ENCODE results near the gene LPIN1.

LPIN1 gene

DNA sequence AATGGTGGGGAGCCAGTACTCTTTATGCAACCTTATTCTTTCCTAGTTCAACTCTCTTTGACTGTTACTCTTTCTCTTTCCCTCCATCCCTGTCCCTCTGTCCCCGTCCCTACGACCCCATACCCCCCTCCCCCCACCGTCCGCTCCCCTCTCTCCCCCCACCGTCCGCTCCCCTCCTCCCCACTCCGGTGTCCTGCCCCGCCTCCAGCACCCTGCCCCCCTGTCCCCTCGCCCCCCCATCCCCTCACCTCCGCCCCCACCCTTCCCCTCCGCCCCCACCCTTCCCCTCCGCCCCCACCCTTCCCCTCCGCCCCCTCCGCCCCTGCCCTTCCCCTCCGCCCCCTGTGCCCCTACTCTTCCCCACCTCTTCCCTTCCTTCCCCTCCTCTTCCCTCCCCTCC lies 128.4 kb downstream of the LPIN1 start:
- in situ Hi-C loops (cut with MboI; ENCODE audit: low sequenced_read_pairs, unreplicated experiment), result loop anchor here (25.0 kb wide), 1 partner anchor 162 kb away; no protein-coding TSS in a partner anchor
- no peak for DNase-seq (ENCODE audit: low spot score)
- TF ChIP-seq, protein P1, sequence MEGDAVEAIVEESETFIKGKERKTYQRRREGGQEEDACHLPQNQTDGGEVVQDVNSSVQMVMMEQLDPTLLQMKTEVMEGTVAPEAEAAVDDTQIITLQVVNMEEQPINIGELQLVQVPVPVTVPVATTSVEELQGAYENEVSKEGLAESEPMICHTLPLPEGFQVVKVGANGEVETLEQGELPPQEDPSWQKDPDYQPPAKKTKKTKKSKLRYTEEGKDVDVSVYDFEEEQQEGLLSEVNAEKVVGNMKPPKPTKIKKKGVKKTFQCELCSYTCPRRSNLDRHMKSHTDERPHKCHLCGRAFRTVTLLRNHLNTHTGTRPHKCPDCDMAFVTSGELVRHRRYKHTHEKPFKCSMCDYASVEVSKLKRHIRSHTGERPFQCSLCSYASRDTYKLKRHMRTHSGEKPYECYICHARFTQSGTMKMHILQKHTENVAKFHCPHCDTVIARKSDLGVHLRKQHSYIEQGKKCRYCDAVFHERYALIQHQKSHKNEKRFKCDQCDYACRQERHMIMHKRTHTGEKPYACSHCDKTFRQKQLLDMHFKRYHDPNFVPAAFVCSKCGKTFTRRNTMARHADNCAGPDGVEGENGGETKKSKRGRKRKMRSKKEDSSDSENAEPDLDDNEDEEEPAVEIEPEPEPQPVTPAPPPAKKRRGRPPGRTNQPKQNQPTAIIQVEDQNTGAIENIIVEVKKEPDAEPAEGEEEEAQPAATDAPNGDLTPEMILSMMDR (IDR thresholded peaks at IDR 0.05; ENCODE audit: borderline replicate concordance, control extremely low read depth, extremely low read depth, insufficient read depth, missing control alignments), result no peak

DNA sequence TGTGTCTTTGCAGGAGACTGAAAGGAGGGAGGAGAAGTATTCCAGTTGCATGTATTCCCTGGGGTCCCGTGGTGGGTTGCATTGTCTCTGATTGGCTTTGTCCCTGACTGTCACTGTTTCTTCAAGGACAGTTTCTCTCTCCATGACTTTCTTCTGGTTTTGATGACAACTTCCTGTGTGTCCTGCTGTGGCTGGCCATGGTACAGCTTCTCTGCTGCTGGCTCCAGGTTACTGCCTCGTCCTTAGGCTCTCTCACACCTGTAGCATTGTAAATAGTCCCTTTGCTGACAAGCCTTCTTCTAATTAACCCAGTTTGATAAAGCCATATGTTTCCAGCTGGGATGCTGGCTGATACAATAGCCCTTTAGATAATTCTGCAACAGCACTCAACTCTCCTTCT lies 129.0 kb downstream of the LPIN1 start:
- in situ Hi-C loops (cut with MboI; ENCODE audit: low sequenced_read_pairs, unreplicated experiment), result no loop called here
- TF ChIP-seq, protein P1 (IDR thresholded peaks at IDR 0.05; ENCODE audit: borderline replicate concordance, control extremely low read depth, extremely low read depth, insufficient read depth, missing control alignments), result no peak
- no peak for DNase-seq (ENCODE audit: low spot score)

DNA sequence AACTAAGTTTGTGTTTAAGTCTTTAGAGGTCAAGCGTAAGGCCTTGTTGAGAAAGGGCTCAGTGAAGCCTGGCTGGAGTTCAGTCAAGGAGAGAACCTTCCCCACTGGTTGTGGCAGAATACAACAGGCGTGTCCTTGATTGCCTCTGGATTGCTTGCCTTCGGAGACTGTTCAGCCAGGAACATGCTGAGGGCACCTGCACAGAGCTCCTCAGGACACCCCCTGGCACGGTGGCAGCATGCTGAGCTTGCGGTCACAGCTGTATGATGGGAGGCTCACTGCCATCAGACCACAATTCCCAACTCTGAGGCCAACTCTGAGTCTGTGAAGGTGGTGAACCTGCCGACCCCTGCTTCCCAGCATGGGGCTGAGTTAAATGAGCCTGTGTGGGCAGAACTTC lies 130.0 kb downstream of the LPIN1 start:
- in situ Hi-C loops (cut with MboI; ENCODE audit: low sequenced_read_pairs, unreplicated experiment), result no loop called here
- DNase-seq (ENCODE audit: low spot score), result no peak
- TF ChIP-seq, protein P1 (IDR thresholded peaks at IDR 0.05; ENCODE audit: borderline replicate concordance, control extremely low read depth, extremely low read depth, insufficient read depth, missing control alignments), result no peak

DNA sequence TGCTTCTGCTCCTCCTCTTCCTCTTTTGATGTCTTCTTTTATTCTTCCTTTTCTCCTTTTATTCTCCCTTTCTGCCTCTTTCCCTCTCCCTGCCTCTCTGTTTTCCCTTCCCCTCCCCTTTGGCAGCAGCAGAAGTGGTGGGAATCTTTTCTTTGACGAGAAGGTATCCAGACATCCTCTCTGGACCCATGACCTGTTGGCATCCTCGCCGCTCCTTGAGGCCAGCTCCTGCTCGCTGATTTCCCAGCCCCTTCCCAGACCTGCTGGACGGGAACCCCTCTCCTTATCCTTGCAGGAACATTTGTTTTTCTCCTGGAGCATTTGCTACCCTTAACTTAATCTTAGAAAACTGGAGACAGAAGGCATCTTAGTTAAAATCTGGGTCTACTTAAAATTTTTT lies 130.5 kb downstream of the LPIN1 start:
- no peak for DNase-seq (ENCODE audit: low spot score)
- in situ Hi-C loops (cut with MboI; ENCODE audit: low sequenced_read_pairs, unreplicated experiment), result no loop called here
- TF ChIP-seq, protein P1 (IDR thresholded peaks at IDR 0.05; ENCODE audit: borderline replicate concordance, control extremely low read depth, extremely low read depth, insufficient read depth, missing control alignments), result no peak
